ENCODE data around the gene VPS37B.
"Not testable (repeated sequence)": the region's sequence is repeated elsewhere in the genome, so short reads cannot be mapped to it uniquely, and the experiment has no call there.

VPS37B gene

GRCh38 chr12:122905258-122905657 lies 9.3 kb upstream of the VPS37B start:
- DNase-seq = not testable (repeated sequence)

- no peak for DNase-seq
Measured at GRCh38 chr12:122903693-122904034, 7.7 kb upstream of the VPS37B start.

- no peak for DNase-seq
Measured at GRCh38 chr12:122902854-122903692, 7.1 kb upstream of the VPS37B start.

- no peak for DNase-seq
Measured at GRCh38 chr12:122899887-122900286, 4.0 kb upstream of the VPS37B start.

- no peak for DNase-seq
Measured at GRCh38 chr12:122896662-122897061, 738 bp upstream of the VPS37B start.

GRCh38 chr12:122895320-122895703 lies 612 bp downstream of the VPS37B start:
- DNase-seq = no peak

- DNase-seq = no peak
Measured at GRCh38 chr12:122894193-122895121, 1.5 kb downstream of the VPS37B start.

GRCh38 chr12:122893208-122894153 lies 2.4 kb downstream of the VPS37B start:
- no peak for DNase-seq

GRCh38 chr12:122892724-122893123 lies 3.2 kb downstream of the VPS37B start:
- DNase-seq = not testable (repeated sequence)

- no peak for DNase-seq
Measured at GRCh38 chr12:122891661-122892525, 4.0 kb downstream of the VPS37B start.

- no peak for DNase-seq
Measured at GRCh38 chr12:122889761-122890520, 6.0 kb downstream of the VPS37B start.

- DNase-seq = no peak
Measured at GRCh38 chr12:122888232-122888752, 7.6 kb downstream of the VPS37B start.

GRCh38 chr12:122887819-122888212 lies 8.1 kb downstream of the VPS37B start:
- no peak for DNase-seq

GRCh38 chr12:122886851-122887818 lies 8.8 kb downstream of the VPS37B start:
- DNase-seq = peak; percentile 75

GRCh38 chr12:122886161-122886560 lies 9.8 kb downstream of the VPS37B start:
- DNase-seq = no peak

GRCh38 chr12:122884860-122885259 lies 11.1 kb downstream of the VPS37B start:
- no peak for DNase-seq

GRCh38 chr12:122884091-122884826 lies 11.7 kb downstream of the VPS37B start:
- no peak for DNase-seq

- DNase-seq = no peak
Measured at GRCh38 chr12:122882908-122883558, 12.9 kb downstream of the VPS37B start.
